GM12865 (cell line): ENCODE measurements around the gene EIF4B.

Experiments used
- DNase-seq: peaks from one replicate; pipeline ENCODE4 v3.0.0; 2010; ENCODE audit warnings: low read depth
- H3K4me3 ChIP-seq: 2 replicates; pipeline ENCODE4 v1.5.1; 2011; ENCODE audit warnings: mild to moderate bottlenecking, low read depth, low read length, control low read depth
- TF ChIP-seq, protein P1 (sequence below): IDR thresholded peaks from 2 replicates; pipeline ENCODE4 v1.5.1; 2011; ENCODE audit warnings: low read length, control low read depth, low read depth, inconsistent platforms; ENCODE audit not compliant: insufficient read depth; ENCODE audit errors: missing control alignments

Gene EIF4B

DNA sequence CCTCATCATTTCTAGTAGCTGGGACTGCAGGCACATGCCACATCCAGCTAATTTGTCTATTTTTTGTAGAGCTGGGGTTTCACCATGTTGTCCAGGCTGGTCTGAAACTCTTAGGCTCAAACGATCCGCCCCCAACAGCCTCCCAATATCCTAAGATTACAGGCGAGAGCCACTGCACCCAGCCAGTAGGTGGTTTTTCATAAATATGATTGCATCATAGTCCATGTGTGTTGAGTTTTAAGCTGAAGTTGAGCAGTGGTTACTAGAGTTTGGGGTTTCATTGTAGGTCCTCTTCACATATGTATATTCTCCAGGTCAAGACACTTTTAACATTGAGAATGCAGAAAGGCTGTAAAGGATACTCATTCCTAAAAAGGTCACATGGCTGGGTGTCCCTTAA is 30.5 kb downstream of the EIF4B start:
- no peak for DNase-seq
- H3K4me3 ChIP-seq, result no peak overlapping the region
- TF ChIP-seq, protein P1, sequence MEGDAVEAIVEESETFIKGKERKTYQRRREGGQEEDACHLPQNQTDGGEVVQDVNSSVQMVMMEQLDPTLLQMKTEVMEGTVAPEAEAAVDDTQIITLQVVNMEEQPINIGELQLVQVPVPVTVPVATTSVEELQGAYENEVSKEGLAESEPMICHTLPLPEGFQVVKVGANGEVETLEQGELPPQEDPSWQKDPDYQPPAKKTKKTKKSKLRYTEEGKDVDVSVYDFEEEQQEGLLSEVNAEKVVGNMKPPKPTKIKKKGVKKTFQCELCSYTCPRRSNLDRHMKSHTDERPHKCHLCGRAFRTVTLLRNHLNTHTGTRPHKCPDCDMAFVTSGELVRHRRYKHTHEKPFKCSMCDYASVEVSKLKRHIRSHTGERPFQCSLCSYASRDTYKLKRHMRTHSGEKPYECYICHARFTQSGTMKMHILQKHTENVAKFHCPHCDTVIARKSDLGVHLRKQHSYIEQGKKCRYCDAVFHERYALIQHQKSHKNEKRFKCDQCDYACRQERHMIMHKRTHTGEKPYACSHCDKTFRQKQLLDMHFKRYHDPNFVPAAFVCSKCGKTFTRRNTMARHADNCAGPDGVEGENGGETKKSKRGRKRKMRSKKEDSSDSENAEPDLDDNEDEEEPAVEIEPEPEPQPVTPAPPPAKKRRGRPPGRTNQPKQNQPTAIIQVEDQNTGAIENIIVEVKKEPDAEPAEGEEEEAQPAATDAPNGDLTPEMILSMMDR, result no peak

DNA sequence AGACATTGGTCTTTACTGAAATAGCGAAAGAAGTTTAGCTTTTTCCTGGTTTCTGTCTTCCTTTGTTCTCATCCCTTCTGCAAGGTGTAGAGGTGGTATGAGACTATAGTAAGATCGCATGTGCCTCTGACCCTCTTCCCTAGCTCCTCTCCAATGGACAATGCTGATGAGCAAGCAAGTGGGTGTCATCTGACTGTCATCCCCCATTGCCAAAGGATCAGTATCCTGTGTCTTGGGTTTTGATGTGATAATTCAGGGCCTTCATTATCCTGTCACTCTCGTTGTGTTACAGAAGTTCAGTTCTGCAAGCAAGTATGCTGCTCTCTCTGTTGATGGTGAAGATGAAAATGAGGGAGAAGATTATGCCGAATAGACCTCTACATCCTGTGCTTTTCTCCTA is 33.6 kb downstream of the EIF4B start:
- no peak overlapping the region for H3K4me3 ChIP-seq
- no peak for DNase-seq
- TF ChIP-seq, protein P1, result no peak

DNA sequence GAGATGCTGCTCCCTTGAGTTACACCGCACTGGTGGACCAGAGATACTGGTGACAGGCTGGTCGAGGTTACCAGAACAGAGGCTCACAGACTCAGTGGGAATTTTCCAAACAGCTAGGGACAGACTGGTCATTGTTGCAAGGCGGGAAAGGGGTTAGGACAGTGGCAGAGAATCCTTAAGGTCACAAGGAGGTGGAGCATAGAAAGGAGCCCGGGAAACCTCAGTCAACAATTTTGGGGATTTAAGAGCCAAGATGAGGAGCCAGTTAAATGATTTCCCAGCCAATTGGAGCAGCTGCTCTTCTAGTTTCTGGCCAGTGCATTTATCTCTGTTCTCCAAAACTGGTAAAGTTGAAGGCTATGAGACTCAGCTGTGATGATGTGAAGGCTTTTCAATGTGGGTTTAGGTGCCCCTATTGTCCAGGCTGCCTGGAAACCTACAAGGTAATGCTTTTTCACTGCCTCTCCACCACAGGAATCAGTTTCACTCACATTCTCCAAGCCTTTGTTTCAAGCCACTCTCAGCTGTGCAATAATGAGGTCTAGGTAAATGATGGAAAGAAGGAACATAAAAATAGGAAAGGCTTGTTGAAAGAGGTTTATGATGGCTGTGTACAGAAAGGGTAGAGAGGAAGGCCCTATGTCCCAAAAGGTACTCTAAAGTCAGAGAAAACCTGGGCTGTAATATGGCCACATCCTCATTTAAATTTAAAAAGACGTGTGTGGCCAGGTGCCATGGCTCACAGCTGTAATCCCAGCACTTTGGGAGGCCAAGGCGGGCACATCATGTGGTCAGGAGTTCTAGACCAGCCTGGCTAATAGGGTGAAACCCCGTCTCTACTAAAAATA is 36.6 kb downstream of the EIF4B start:
- TF ChIP-seq, protein P1, result no peak
- H3K4me3 ChIP-seq, result no peak overlapping the region
- no peak for DNase-seq

DNA sequence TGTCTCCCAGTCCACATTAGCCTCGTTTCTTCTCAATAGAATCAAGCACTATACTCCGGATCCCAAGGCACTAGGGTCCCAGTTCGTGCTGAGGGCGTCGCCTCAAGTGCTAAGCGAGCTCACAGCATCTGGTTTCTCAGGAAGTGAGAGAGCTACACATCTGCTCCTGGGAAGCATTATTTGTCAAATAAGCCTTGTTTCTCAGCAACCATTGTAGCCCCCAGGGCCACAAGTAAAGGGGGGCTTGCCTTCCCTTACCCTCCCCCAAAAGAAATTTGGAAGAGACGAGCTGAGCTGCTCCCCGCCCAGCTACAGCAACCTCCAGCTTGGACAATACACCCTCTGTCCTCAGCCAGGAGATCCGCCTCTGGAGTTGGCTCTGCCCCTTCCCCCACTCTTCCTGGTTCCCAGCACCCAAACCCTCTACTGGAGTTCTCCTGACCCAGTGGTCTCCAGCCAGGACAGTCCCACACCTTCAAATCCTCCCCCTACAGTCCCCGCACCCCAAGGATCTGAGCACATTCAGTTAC is 37.9 kb downstream of the EIF4B start:
- H3K4me3 ChIP-seq, result no peak overlapping the region
- no peak for DNase-seq
- TF ChIP-seq, protein P1, result no peak

DNA sequence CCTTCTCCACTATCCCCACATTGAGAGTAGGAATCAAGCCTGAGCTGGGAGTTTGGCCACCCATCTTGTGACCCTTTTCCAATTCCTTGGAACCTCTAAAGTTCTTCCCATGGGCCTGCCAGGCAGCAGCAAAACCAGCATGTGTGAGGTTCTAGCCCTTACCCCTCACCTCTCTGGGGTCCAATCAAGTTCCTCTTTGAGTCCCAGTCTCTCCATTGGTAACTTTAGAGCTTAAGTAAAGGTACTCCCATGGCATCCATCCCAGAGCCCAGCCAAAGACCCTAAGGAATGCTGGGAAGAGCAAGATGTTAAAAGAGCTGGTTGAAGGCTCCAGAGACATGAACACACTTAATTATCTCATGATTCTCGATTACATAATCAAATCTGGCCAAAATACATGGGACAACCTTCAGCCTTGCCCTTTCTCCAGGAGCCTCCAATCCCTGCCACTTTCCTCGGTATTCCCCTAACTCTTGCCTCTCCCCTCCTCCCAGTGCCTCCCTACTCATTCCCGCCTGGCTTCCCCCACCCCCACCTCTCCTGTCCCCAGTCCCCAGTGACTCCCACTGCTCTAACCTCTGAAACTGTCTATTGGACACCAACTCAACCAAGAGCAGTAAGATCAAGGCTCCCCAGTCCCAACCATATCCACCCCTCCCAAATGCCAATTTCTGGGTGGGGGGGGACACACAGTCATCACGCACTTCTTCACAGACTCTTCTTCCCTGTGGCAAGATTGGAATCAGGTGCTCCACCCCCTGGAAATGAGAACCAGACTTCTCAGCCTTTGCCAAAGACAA is 38.8 kb downstream of the EIF4B start:
- no peak overlapping the region for H3K4me3 ChIP-seq
- no peak for DNase-seq

DNA sequence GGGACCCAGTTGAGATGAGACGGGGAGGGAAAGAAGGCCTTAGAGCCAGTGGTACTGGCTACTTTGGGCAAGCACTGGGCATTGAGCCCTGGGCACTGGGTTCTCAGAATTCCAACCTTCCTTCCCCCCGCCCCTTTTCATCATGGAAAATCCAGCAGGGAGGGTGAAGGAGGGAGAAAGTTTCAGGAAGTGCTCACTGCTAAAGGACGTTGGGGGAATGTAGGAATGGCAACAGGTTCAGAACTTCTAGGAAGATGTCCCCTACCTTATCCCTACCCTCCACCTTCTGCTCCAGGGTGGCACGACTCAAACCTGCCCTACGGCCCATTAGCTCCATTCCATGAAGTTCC is 39.4 kb downstream of the EIF4B start:
- no peak overlapping the region for H3K4me3 ChIP-seq
- no peak for DNase-seq

More for the DNA sequence above, 38.8 kb downstream of the EIF4B start:
- TF ChIP-seq, protein P1, result no peak

More for the DNA sequence above, 39.4 kb downstream of the EIF4B start:
- TF ChIP-seq, protein P1, result no peak
